IPS DF 6.9 (cell line): ENCODE data around the gene PRPF40A.

Experiments used
- DNase-seq: peaks from one replicate; pipeline ENCODE4 v3.0.0-alpha.2; 2013; ENCODE audit warnings: low read depth, low spot score
- H3K27ac ChIP-seq: one replicate; pipeline ENCODE4 v1.5.1; 2013; ENCODE audit warnings: low read length, control low read depth
- H3K27me3 ChIP-seq: 2 replicates; pipeline ENCODE4 v1.6.1; 2013; ENCODE audit warnings: mild to moderate bottlenecking, low read length; ENCODE audit not compliant: control insufficient read depth, insufficient read depth
- H3K36me3 ChIP-seq: 2 replicates; pipeline ENCODE4 v1.6.1; 2013; ENCODE audit warnings: low read length; ENCODE audit not compliant: control insufficient read depth, insufficient read depth
- H3K4me1 ChIP-seq: 2 replicates; pipeline ENCODE4 v1.6.1; 2013; ENCODE audit warnings: low read length; ENCODE audit not compliant: control insufficient read depth, insufficient read depth
- H3K4me3 ChIP-seq: 2 replicates; pipeline ENCODE4 v1.5.1; 2013; ENCODE audit warnings: mild to moderate bottlenecking, low read length
- H3K9me3 ChIP-seq: 2 replicates; pipeline ENCODE4 v1.6.1; 2013; ENCODE audit warnings: low read length, inconsistent platforms; ENCODE audit not compliant: control insufficient read depth, insufficient read depth
- WGBS: extraction: QIAGEN DNeasy Blood & Tissue Kit; methylation state at CpG from one replicate; pipeline ENCODE4 v1.1.7; 2013; ENCODE audit warnings: mixed read lengths, missing lambda C conversion rate; ENCODE audit not compliant: insufficient read length, insufficient coverage; 5-methylcytosine and 5-hydroxymethylcytosine counted together

PRPF40A gene

GRCh38 chr2:152623775-152624174, 93.5 kb downstream of the PRPF40A start:
- no CpG with 5 or more reads among the region's 2 CpGs for WGBS
- H3K9me3 ChIP-seq, result no peaks in the 10 kb centered on the region
- no peak for DNase-seq
- H3K36me3 ChIP-seq, result peaks cover 8% of the 10 kb centered on the region; the same call in 1 of the 2 replicates
- H3K4me3 ChIP-seq, result no peak overlapping the region
- no peak overlapping the region for H3K27ac ChIP-seq
- no peaks in the 10 kb centered on the region for H3K27me3 ChIP-seq
- no peaks in the 10 kb centered on the region for H3K4me1 ChIP-seq

DNA sequence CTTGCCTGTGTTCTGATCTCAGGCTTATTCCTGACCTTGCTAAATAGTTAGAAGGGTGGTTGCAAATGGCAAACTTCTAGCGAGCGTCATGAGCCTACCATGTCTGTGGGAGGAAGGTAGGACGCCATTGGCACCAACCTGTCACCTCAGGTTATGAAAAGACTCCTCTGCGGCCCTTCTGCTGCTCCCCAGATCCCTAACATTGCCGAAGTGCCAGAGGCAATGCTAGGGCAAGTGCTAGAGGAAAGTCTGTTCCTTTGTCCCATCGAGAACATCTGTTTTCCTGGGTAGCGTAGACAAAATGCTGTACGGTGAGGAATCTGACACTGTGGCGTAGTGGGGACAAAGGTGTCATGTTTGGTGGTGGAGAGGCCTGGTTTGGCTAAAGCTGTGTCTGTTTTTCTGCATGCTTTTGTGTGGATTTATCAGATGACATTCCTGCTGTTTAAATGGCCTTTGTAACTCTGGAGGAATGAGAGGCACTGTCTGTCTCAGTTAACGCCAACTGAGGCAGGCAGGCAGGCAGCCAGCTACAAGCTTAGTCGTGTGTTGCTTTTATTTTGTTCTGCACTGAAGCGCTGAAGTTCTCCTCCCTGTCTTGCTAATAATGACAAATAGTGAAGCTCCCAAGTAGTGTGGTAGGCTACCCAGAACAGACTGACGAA, 94.1 kb downstream of the PRPF40A start:
- H3K27ac ChIP-seq, result no peak overlapping the region
- H3K4me1 ChIP-seq, result no peaks in the 10 kb centered on the region
- DNase-seq, result no peak
- WGBS, result no CpG with 5 or more reads among the region's 13 CpGs
- H3K9me3 ChIP-seq, result no peaks in the 10 kb centered on the region
- H3K27me3 ChIP-seq, result no peaks in the 10 kb centered on the region
- no peak overlapping the region for H3K4me3 ChIP-seq
- H3K36me3 ChIP-seq, result peaks cover 7% of the 10 kb centered on the region; the same call in 1 of the 2 replicates

GRCh38 chr2:152622219-152622618, 95.0 kb downstream of the PRPF40A start:
- Histone ChIP-seq H3K4me1 (no peaks in the 10 kb centered on the region), H3K36me3 (peaks cover 9% of the 10 kb centered on the region; the same call in 1 of the 2 replicates), H3K27me3 (no peaks in the 10 kb centered on the region), H3K27ac (no peak overlapping the region), H3K9me3 (no peaks in the 10 kb centered on the region), H3K4me3 (no peak overlapping the region)
- DNase-seq, result no peak
- WGBS, result no CpG with 5 or more reads among the region's 3 CpGs

GRCh38 chr2:152620985-152621384, 96.3 kb downstream of the PRPF40A start:
- Histone ChIP-seq H3K4me1 (no peaks in the 10 kb centered on the region), H3K36me3 (peaks cover 11% of the 10 kb centered on the region; the same call in 1 of the 2 replicates), H3K27me3 (no peaks in the 10 kb centered on the region), H3K9me3 (no peaks in the 10 kb centered on the region), H3K4me3 (no peak overlapping the region), H3K27ac (no peak overlapping the region)
- WGBS, result no CpG with 5 or more reads among the region's 9 CpGs
- no peak for DNase-seq

- no peaks in the 10 kb centered on the region for H3K27me3 ChIP-seq
- no peaks in the 10 kb centered on the region for H3K9me3 ChIP-seq
- H3K4me1 ChIP-seq, result no peaks in the 10 kb centered on the region
- no CpG with 5 or more reads among the region's 7 CpGs for WGBS
- no peak overlapping the region for H3K4me3 ChIP-seq
- no peak for DNase-seq
- H3K36me3 ChIP-seq, result peaks cover 11% of the 10 kb centered on the region; the same call in 1 of the 2 replicates
- no peak overlapping the region for H3K27ac ChIP-seq
Measured at GRCh38 chr2:152620208-152620607, 97.1 kb downstream of the PRPF40A start.

GRCh38 chr2:152618193-152618564, 99.1 kb downstream of the PRPF40A start:
- H3K9me3 ChIP-seq, result no peaks in the 10 kb centered on the region
- no CpG with 5 or more reads among the region's 5 CpGs for WGBS
- no peak overlapping the region for H3K4me3 ChIP-seq
- H3K27me3 ChIP-seq, result no peaks in the 10 kb centered on the region
- H3K4me1 ChIP-seq, result no peaks in the 10 kb centered on the region
- peaks cover 11% of the 10 kb centered on the region; the same call in 1 of the 2 replicates for H3K36me3 ChIP-seq
- H3K27ac ChIP-seq, result no peak overlapping the region
- DNase-seq, result no peak

GRCh38 chr2:152617456-152618192, 99.6 kb downstream of the PRPF40A start:
- DNase-seq, result no peak
- no CpG with 5 or more reads among the region's 4 CpGs for WGBS
- Histone ChIP-seq H3K27ac (no peak overlapping the region), H3K9me3 (no peaks in the 10 kb centered on the region), H3K36me3 (peaks cover 11% of the 10 kb centered on the region; the same call in 1 of the 2 replicates), H3K4me1 (no peaks in the 10 kb centered on the region), H3K4me3 (no peak overlapping the region), H3K27me3 (no peaks in the 10 kb centered on the region)

- Histone ChIP-seq H3K27me3 (no peaks in the 10 kb centered on the region), H3K27ac (no peak overlapping the region), H3K4me3 (no peak overlapping the region), H3K4me1 (no peaks in the 10 kb centered on the region), H3K9me3 (no peaks in the 10 kb centered on the region), H3K36me3 (peaks cover 10% of the 10 kb centered on the region; the same call in 1 of the 2 replicates)
- no peak for DNase-seq
- WGBS, result no CpG with 5 or more reads among the region's 5 CpGs
Measured at GRCh38 chr2:152615177-152615576, 102.1 kb downstream of the PRPF40A start.

DNA sequence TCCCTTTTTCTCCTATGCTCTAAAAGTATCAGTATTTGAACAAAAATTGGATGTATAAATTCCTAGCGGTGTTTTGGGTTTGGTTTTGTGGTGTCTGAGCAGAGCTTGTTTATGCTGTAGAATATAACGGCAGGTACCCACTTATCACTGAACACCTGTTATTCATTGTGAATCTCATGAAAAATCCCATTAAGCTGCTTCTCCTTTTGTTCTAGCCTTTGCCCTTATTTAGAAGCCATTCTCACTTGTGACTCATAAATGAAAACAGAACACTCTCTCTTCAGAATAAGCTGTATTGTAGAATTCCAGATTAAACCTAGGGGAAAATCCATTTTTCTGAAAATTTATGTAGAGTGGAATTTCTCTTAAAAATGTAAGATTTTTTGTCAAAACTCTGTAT, 104.0 kb downstream of the PRPF40A start:
- H3K27me3 ChIP-seq, result no peaks in the 10 kb centered on the region
- H3K9me3 ChIP-seq, result no peaks in the 10 kb centered on the region
- H3K36me3 ChIP-seq, result peaks cover 6% of the 10 kb centered on the region; the same call in 1 of the 2 replicates
- H3K4me3 ChIP-seq, result no peak overlapping the region
- WGBS, result no CpG with 5 or more reads among the region's 2 CpGs
- H3K4me1 ChIP-seq, result no peaks in the 10 kb centered on the region
- no peak for DNase-seq
- H3K27ac ChIP-seq, result no peak overlapping the region

DNA sequence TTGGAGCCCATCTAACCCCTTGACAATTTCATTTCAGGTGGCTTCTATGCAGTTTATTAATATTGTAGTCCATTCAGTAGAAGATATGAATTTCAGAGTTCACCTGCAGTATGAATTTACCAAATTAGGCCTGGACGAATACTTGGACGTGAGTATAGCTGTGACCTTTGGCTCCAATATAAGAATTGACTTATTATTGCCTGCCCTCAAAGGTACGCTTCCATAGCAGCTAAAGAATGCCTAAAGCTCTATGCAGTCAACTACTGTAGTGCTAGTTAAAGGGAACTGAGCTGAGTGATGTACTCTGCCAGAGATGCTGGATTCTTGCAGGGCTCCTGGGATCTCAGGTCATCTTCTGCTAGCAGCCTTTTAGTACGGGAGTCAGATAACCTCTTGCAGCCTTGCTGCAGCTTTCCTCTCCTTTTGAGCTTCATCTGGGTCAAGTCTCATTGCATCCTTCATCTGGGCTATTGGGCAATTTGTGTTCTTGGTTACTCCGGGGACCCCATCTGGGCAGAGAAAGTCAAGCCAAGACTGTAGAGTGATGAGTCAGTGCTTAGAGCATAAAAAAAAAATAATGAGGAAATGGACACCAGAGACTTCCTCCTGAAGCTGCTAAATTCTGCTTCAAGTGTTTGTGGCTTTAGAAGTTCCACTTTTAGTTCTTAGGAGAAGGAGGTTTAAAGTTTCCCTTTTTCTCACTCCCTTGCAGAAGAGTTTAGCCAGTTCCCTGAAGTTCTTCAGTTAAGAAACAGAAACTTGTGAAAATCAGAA, 105.6 kb downstream of the PRPF40A start:
- Histone ChIP-seq H3K4me1 (no peaks in the 10 kb centered on the region), H3K9me3 (no peaks in the 10 kb centered on the region), H3K27ac (no peak overlapping the region), H3K4me3 (no peak overlapping the region), H3K27me3 (no peaks in the 10 kb centered on the region), H3K36me3 (no peaks in the 10 kb centered on the region; the same call in 1 of the 2 replicates)
- DNase-seq, result no peak
- WGBS, result no CpG with 5 or more reads among the region's 5 CpGs
